HCT116 (cell line): ENCODE measurements around the gene C4BPA. TPM values are rescaled to one million over a fixed set of nuclear protein-coding genes. Genes with fewer than 3 reads are reported as not detected.

Experiments used
- ATAC-seq: fragments of 200-7000 bp; cut with Tn5 transposase; 2 replicates; pipeline ENCODE4 v1.9.1; 2020; ENCODE audit warnings: mild to moderate bottlenecking, moderate library complexity
- BruUV-seq: library from RNA; stranded (reverse); fragments of 400-500 nt; replicated peaks from 2 replicates; lab custom pipeline; 2021; lab: Mats Ljungman, UMichigan
- CTCF ChIA-PET: fragments of 300-600 bp; sonication (Branson Sonifier 250); formaldehyde crosslinking; loops from one replicate; lab custom pipeline; 2021; ENCODE audit warnings: antibody characterized with exemption; lab: Charles Lee
- POLR2A ChIA-PET: fragments of 300-600, 350-600 bp; sonication (Branson Sonifier 250); formaldehyde crosslinking; loops from one replicate; lab custom pipeline; 2021; ENCODE audit warnings: antibody characterized with exemption; lab: Charles Lee
- RAD21 ChIA-PET, 2 experiments: fragments of 300-600 bp; sonication (Branson Sonifier 250); formaldehyde crosslinking; loops; one replicate each; lab custom pipeline; 2023; ENCODE audit warnings: low total read pairs in 2 of 2; ENCODE audit not compliant: uncharacterized antibody in 2 of 2, unreplicated experiment in 2 of 2, low non-redundant PET in 1 of 2; lab: Charles Lee
- DNase-seq: peaks from one replicate; pipeline ENCODE4 v3.0.0-alpha.2; 2010; ENCODE audit warnings: low read depth, low spot score
- H2AFZ ChIP-seq: fragments of 200-600 bp; shearing (Covaris generic), sonication (generic); 2 replicates; pipeline ENCODE4 v1.6.1; 2017; ENCODE audit warnings: low read depth, mixed run types, mixed read lengths, antibody characterized with exemption, low read length; ENCODE audit not compliant: poor library complexity, severe bottlenecking
- H3K27ac ChIP-seq: 2 replicates; pipeline ENCODE4 v1.5.1; 2012; ENCODE audit warnings: low read depth, low read length
- H3K27me3 ChIP-seq: fragments of 200-600 bp; sonication (generic); 2 replicates; pipeline ENCODE4 v1.6.1; 2016; ENCODE audit warnings: mixed run types, low read length, mixed read lengths; ENCODE audit not compliant: insufficient read depth
- H3K36me3 ChIP-seq, 2 experiments: fragments of 200-500 bp in 1 of 2; fragments of 200-600 bp in 1 of 2; sonication (Bioruptor generic) in 1 of 2; sonication (generic) in 1 of 2; 2 replicates each; pipeline versions ENCODE4 v1.5.1 to v1.6.1; 2014 to 2016; ENCODE audit warnings: low read length in 2 of 2, inconsistent platforms in 1 of 2, mixed read lengths in 1 of 2, mixed run types in 1 of 2; ENCODE audit not compliant: insufficient read depth in 2 of 2, control insufficient read depth in 1 of 2
- H3K4me1 ChIP-seq, 2 experiments: fragments of 200-600 bp in 1 of 2; sonication (generic) in 1 of 2; 2 replicates each; pipeline versions ENCODE4 v1.5.1 to v1.6.1; 2012 to 2017; ENCODE audit warnings: low read length in 2 of 2, inconsistent platforms in 1 of 2, mild to moderate bottlenecking in 1 of 2, mixed read lengths in 1 of 2, mixed run types in 1 of 2, moderate library complexity in 1 of 2; ENCODE audit not compliant: insufficient read depth in 2 of 2, control insufficient read depth in 1 of 2
- H3K4me2 ChIP-seq: fragments of 200-600 bp; sonication (generic); 2 replicates; pipeline ENCODE4 v1.6.1; 2017; ENCODE audit warnings: mixed run types, low read length, mixed read lengths
- H3K4me3 ChIP-seq, 2 experiments: fragments of 200-600 bp in 1 of 2; sonication (generic) in 1 of 2; replicated peaks in 1 of 2; 2 replicates each; pipeline ENCODE4 v1.5.1; 2011 to 2016; ENCODE audit warnings: low read length in 2 of 2, control low read depth in 1 of 2, low read depth in 1 of 2, mild to moderate bottlenecking in 1 of 2, mixed read lengths in 1 of 2, mixed run types in 1 of 2
- H3K79me2 ChIP-seq: fragments of 200-600 bp; sonication (generic); 2 replicates; pipeline ENCODE4 v1.6.1; 2017; ENCODE audit warnings: mild to moderate bottlenecking, mixed run types, low read length, moderate library complexity, mixed read lengths; ENCODE audit not compliant: insufficient read depth
- H3K9ac ChIP-seq: fragments of 200-600 bp; sonication (generic); 2 replicates; pipeline ENCODE4 v1.6.1; 2016; ENCODE audit warnings: low read length, mixed read lengths
- H3K9me2 ChIP-seq: fragments of 200-600 bp; sonication (generic), shearing (Covaris generic); 2 replicates; pipeline ENCODE4 v1.6.1; 2017; ENCODE audit warnings: mixed run types, mild to moderate bottlenecking, moderate library complexity; ENCODE audit not compliant: insufficient read depth
- H3K9me3 ChIP-seq, 2 experiments: fragments of 200-500 bp in 1 of 2; fragments of 200-600 bp in 1 of 2; sonication (Bioruptor generic) in 1 of 2; sonication (generic) in 1 of 2; 2 replicates each; pipeline ENCODE4 v1.6.1; 2014 to 2017; ENCODE audit warnings: low read length in 2 of 2, mixed read lengths in 2 of 2, inconsistent platforms in 1 of 2, low read depth in 1 of 2, mild to moderate bottlenecking in 1 of 2, mixed run types in 1 of 2, moderate library complexity in 1 of 2; ENCODE audit not compliant: control insufficient read depth in 1 of 2, insufficient read depth in 1 of 2
- H4K20me1 ChIP-seq: fragments of 200-600 bp; sonication (generic), shearing (Covaris generic); 2 replicates; pipeline ENCODE4 v1.6.1; 2017; ENCODE audit warnings: mixed run types, mild to moderate bottlenecking, moderate library complexity; ENCODE audit not compliant: insufficient read depth
- CBX3 ChIP-seq: IDR thresholded peaks from 2 replicates; pipeline ENCODE4 v1.6.1; 2012; ENCODE audit warnings: low read depth
- CEBPB ChIP-seq: IDR thresholded peaks from 2 replicates; pipeline ENCODE4 v1.6.1; 2012; ENCODE audit warnings: low read depth
- EGR1 ChIP-seq: IDR thresholded peaks from 2 replicates; pipeline ENCODE4 v1.6.1; 2012; ENCODE audit warnings: low read depth
- EZH2 ChIP-seq: fragments of 200-600 bp; sonication (generic); IDR thresholded peaks from 2 replicates; pipeline ENCODE4 v1.6.1; 2017; ENCODE audit warnings: antibody characterized with exemption, mixed run types
- EZH2phosphoT487 ChIP-seq: fragments of 200-600 bp; IDR thresholded peaks from 2 replicates; pipeline ENCODE4 v1.6.1; 2018; ENCODE audit warnings: antibody characterized with exemption, borderline replicate concordance
- FOSL1 ChIP-seq: IDR thresholded peaks from 2 replicates; pipeline ENCODE4 v1.6.1; 2012; ENCODE audit warnings: low read depth
- POLR2A ChIP-seq: IDR thresholded peaks from 2 replicates; pipeline ENCODE4 v1.7.0; 2011; ENCODE audit warnings: borderline replicate concordance; ENCODE audit not compliant: insufficient read depth, insufficient read length; ENCODE audit errors: extremely low read depth
- POLR2AphosphoS5 ChIP-seq: IDR thresholded peaks from 2 replicates; pipeline ENCODE4 v1.6.1; 2011; ENCODE audit warnings: mild to moderate bottlenecking, low read depth, low read length, moderate library complexity
- SIN3A ChIP-seq: IDR thresholded peaks from 2 replicates; pipeline ENCODE4 v1.6.1; 2012; ENCODE audit warnings: low read depth
- SRF ChIP-seq: IDR thresholded peaks from 2 replicates; pipeline ENCODE4 v1.6.1; 2012; ENCODE audit warnings: low read depth
- TCF7L2 ChIP-seq: IDR thresholded peaks from 2 replicates; pipeline ENCODE4 v1.7.0; 2011; ENCODE audit warnings: borderline replicate concordance, inconsistent platforms; ENCODE audit not compliant: insufficient read depth, insufficient read length; ENCODE audit errors: extremely low read depth
- YY1 ChIP-seq: IDR thresholded peaks from 2 replicates; pipeline ENCODE4 v1.6.1; 2011; ENCODE audit warnings: low read length, low read depth, moderate library complexity, mild to moderate bottlenecking; ENCODE audit not compliant: insufficient replicate concordance; ENCODE audit errors: extremely low read depth
- ZFX ChIP-seq: fragments of 450-650 bp; IDR thresholded peaks from 2 replicates; pipeline ENCODE4 v1.6.1; 2017
- ZNF274 ChIP-seq: fragments of 200-500 bp; sonication (Bioruptor generic); IDR thresholded peaks from 2 replicates; pipeline ENCODE4 v1.6.1; 2014; ENCODE audit warnings: mild to moderate bottlenecking, low read depth, low read length, inconsistent platforms
- intact Hi-C: fragments of 100-400 bp; cut with micrococcal nuclease; formaldehyde crosslinking; loops from 2 replicates; pipeline ENCODE4 v1.10.0; 2022
- total RNA-seq: library from RNA; stranded (reverse); gene quantifications from one replicate; pipeline ENCODE4 v1.2.1, GENCODE V29; 2021; ENCODE audit not compliant: unreplicated experiment
- TF ChIP-seq, protein P1 (sequence below): IDR thresholded peaks from 2 replicates; pipeline ENCODE4 v1.6.1; 2012
- TF ChIP-seq, protein P2 (sequence below): IDR thresholded peaks from 2 replicates; pipeline ENCODE4 v1.6.1; 2012
- TF ChIP-seq, protein P3 (sequence below): IDR thresholded peaks from 2 replicates; pipeline ENCODE4 v1.6.1; 2012; ENCODE audit warnings: low read depth

Gene C4BPA
- total RNA-seq, 1 experiment from 2014 or later = 0.32 TPM

DNA sequence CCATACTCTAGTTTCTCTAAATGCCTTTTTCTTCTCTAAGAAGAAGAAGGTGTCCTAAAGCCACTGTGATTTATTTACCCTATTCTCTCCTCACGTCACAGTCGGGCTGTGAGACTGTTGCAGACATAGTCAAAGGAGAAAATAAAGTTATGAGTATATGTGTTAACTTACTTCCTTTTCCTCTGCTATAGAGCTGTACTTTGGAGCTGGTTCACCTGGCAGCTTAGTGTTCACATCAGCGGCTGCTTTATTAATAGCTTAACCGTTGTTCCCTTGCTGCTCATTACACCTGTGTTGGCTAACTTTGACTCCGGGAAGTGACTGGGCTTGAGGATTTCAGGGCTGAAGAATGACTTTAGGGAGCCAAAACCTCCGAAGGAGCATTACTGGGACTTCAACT lies 47.4 kb upstream of the C4BPA start:
- POLR2A ChIA-PET = no interaction called here
- H3K4me2 ChIP-seq = no peak overlapping the region
- H3K27ac ChIP-seq = no peak overlapping the region
- H2AFZ ChIP-seq = no peak overlapping the region
- RAD21 ChIA-PET = no interaction called here
- intact Hi-C loops = no loop called here
- no peak overlapping the region for H3K4me3 ChIP-seq
- BruUV-seq = no TSS peak
- H3K79me2 ChIP-seq = no peaks in the 10 kb centered on the region; the same call in 1 of the 2 replicates
- CTCF ChIA-PET = no interaction called here
- peaks cover 4 to 13% of the 10 kb centered on the region in 2 experiments for H3K4me1 ChIP-seq
- no peaks in the 10 kb centered on the region for H3K27me3 ChIP-seq
- DNase-seq = no peak
- H3K36me3 ChIP-seq = peaks cover 0 to 3% of the 10 kb centered on the region in 2 experiments; a peak in 1 of 4 replicates
- TF ChIP-seq, protein P1, sequence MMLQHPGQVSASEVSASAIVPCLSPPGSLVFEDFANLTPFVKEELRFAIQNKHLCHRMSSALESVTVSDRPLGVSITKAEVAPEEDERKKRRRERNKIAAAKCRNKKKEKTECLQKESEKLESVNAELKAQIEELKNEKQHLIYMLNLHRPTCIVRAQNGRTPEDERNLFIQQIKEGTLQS = no peak
- TF ChIP-seq POLR2A = no peak
- TF ChIP-seq, protein P2, sequence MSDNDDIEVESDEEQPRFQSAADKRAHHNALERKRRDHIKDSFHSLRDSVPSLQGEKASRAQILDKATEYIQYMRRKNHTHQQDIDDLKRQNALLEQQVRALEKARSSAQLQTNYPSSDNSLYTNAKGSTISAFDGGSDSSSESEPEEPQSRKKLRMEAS = no peak
- TF ChIP-seq EZH2phosphoT487 = no peak
- TF ChIP-seq ZNF274 = no peak
- TF ChIP-seq SRF = no peak
- no peak for TF ChIP-seq EZH2
- no peak for TF ChIP-seq ZFX
- no peak for TF ChIP-seq CBX3
- TF ChIP-seq FOSL1 = no peak
- no peak for TF ChIP-seq POLR2AphosphoS5
- TF ChIP-seq, protein P3, sequence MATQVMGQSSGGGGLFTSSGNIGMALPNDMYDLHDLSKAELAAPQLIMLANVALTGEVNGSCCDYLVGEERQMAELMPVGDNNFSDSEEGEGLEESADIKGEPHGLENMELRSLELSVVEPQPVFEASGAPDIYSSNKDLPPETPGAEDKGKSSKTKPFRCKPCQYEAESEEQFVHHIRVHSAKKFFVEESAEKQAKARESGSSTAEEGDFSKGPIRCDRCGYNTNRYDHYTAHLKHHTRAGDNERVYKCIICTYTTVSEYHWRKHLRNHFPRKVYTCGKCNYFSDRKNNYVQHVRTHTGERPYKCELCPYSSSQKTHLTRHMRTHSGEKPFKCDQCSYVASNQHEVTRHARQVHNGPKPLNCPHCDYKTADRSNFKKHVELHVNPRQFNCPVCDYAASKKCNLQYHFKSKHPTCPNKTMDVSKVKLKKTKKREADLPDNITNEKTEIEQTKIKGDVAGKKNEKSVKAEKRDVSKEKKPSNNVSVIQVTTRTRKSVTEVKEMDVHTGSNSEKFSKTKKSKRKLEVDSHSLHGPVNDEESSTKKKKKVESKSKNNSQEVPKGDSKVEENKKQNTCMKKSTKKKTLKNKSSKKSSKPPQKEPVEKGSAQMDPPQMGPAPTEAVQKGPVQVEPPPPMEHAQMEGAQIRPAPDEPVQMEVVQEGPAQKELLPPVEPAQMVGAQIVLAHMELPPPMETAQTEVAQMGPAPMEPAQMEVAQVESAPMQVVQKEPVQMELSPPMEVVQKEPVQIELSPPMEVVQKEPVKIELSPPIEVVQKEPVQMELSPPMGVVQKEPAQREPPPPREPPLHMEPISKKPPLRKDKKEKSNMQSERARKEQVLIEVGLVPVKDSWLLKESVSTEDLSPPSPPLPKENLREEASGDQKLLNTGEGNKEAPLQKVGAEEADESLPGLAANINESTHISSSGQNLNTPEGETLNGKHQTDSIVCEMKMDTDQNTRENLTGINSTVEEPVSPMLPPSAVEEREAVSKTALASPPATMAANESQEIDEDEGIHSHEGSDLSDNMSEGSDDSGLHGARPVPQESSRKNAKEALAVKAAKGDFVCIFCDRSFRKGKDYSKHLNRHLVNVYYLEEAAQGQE = no peak
- TF ChIP-seq SIN3A = no peak
- TF ChIP-seq EGR1 = no peak
- TF ChIP-seq TCF7L2 = no peak
- TF ChIP-seq CEBPB = no peak
- no peak for TF ChIP-seq YY1
- H3K9me2 ChIP-seq = no peaks in the 10 kb centered on the region
- no peak overlapping the region for H3K9ac ChIP-seq
- H3K9me3 ChIP-seq = no peaks in the 10 kb centered on the region
- ATAC-seq = no peak
- H4K20me1 ChIP-seq = no peaks in the 10 kb centered on the region
